ENCODE measurements around the gene FAM76B.

DNA sequence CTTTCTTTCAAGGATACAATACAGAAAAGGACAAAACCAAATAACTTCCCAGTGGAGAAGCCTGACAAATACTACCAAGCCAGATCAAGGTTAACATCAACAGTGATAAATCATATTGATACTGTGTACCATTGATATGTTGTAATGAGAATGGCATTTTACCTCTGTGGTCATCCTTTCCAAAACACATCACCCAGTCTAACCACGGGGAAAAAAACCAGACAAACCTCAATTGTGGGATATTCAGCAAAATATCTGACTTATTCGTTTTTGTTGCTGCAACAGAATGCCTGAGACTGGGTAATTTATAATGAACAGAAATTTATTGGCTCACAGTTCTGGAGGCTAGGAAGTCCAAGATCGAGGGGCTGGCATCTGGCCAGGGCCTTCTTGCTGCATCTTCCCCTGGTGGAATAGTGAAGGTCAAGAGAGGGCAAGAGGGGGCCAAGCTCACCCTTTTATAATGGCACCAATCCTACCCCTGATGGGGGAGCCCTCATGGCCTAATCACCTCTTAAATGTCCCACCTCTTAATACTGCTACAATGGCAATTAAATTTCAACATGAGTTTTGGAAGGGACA is 66.1 kb downstream of the FAM76B start:
- TF ChIP-seq, protein P1, sequence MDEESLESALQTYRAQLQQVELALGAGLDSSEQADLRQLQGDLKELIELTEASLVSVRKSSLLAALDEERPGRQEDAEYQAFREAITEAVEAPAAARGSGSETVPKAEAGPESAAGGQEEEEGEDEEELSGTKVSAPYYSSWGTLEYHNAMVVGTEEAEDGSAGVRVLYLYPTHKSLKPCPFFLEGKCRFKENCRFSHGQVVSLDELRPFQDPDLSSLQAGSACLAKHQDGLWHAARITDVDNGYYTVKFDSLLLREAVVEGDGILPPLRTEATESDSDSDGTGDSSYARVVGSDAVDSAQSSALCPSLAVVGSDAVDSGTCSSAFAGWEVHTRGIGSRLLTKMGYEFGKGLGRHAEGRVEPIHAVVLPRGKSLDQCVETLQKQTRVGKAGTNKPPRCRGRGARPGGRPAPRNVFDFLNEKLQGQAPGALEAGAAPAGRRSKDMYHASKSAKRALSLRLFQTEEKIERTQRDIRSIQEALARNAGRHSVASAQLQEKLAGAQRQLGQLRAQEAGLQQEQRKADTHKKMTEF (CRISPR knock-in tag; IDR thresholded peaks at IDR 0.05) = no peak
- TF ChIP-seq NFIC (IDR thresholded peaks at IDR 0.05; ENCODE audit: low read length) (no peak), ZNF441 (CRISPR knock-in tag; IDR thresholded peaks at IDR 0.05; ENCODE audit: borderline replicate concordance) (no peak), SMAD1 (CRISPR knock-in tag; IDR thresholded peaks at IDR 0.05; ENCODE audit: borderline replicate concordance, low read depth) (no peak), SIN3A (IDR thresholded peaks at IDR 0.05; ENCODE audit: borderline replicate concordance, low read depth, low read length) (no peak), YY1 (IDR thresholded peaks at IDR 0.05; ENCODE audit: insufficient read depth, insufficient replicate concordance, low read depth, low read length) (no peak), MYC (CRISPR knock-in tag; IDR thresholded peaks at IDR 0.05; ENCODE audit: borderline replicate concordance) (no peak), MAZ (IDR thresholded peaks at IDR 0.05; ENCODE audit: borderline replicate concordance, low read depth, low read length) (no peak), MAZ (CRISPR knock-in tag; IDR thresholded peaks at IDR 0.05; ENCODE audit: low read depth) (no peak), TBP (CRISPR knock-in tag; IDR thresholded peaks at IDR 0.05) (no peak), POLR2AphosphoS5 (IDR thresholded peaks at IDR 0.05; ENCODE audit: low read depth, low read length) (no peak), KDM1A (CRISPR knock-in tag; IDR thresholded peaks at IDR 0.05) (no peak)
- TF ChIP-seq, protein P2, sequence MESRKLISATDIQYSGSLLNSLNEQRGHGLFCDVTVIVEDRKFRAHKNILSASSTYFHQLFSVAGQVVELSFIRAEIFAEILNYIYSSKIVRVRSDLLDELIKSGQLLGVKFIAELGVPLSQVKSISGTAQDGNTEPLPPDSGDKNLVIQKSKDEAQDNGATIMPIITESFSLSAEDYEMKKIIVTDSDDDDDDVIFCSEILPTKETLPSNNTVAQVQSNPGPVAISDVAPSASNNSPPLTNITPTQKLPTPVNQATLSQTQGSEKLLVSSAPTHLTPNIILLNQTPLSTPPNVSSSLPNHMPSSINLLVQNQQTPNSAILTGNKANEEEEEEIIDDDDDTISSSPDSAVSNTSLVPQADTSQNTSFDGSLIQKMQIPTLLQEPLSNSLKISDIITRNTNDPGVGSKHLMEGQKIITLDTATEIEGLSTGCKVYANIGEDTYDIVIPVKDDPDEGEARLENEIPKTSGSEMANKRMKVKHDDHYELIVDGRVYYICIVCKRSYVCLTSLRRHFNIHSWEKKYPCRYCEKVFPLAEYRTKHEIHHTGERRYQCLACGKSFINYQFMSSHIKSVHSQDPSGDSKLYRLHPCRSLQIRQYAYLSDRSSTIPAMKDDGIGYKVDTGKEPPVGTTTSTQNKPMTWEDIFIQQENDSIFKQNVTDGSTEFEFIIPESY (CRISPR knock-in tag; IDR thresholded peaks at IDR 0.05) = no peak
- TF ChIP-seq, protein P3, sequence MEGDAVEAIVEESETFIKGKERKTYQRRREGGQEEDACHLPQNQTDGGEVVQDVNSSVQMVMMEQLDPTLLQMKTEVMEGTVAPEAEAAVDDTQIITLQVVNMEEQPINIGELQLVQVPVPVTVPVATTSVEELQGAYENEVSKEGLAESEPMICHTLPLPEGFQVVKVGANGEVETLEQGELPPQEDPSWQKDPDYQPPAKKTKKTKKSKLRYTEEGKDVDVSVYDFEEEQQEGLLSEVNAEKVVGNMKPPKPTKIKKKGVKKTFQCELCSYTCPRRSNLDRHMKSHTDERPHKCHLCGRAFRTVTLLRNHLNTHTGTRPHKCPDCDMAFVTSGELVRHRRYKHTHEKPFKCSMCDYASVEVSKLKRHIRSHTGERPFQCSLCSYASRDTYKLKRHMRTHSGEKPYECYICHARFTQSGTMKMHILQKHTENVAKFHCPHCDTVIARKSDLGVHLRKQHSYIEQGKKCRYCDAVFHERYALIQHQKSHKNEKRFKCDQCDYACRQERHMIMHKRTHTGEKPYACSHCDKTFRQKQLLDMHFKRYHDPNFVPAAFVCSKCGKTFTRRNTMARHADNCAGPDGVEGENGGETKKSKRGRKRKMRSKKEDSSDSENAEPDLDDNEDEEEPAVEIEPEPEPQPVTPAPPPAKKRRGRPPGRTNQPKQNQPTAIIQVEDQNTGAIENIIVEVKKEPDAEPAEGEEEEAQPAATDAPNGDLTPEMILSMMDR (CRISPR knock-in tag; IDR thresholded peaks at IDR 0.05) = no peak
